Measurements from ENCODE around the gene SPATC1L. TPM values are rescaled to one million over a fixed set of nuclear protein-coding genes. Genes with fewer than 3 reads are reported as not detected.

SPATC1L gene
- total and polyA plus RNA-seq, 2 of the 8 experiments (the other 6 are each of a cell fraction or from before 2014, with no cell fraction given), result 24.9 to 50.0 TPM

GRCh38 chr21:46125846-46126301, 58.4 kb downstream of the SPATC1L start (continued):
- TF ChIP-seq CHD2 (IDR thresholded peaks at IDR 0.05; ENCODE audit: low read length) (no peak), POLR2AphosphoS5 (IDR thresholded peaks at IDR 0.05; ENCODE audit: low read depth, low read length) (no peak), BACH1 (IDR thresholded peaks at IDR 0.05; ENCODE audit: low read length) (no peak), CHD1 (IDR thresholded peaks at IDR 0.05; ENCODE audit: low read depth, low read length) (no peak)
